ENCODE measurements around the gene NYAP1.

NYAP1 gene

DNA sequence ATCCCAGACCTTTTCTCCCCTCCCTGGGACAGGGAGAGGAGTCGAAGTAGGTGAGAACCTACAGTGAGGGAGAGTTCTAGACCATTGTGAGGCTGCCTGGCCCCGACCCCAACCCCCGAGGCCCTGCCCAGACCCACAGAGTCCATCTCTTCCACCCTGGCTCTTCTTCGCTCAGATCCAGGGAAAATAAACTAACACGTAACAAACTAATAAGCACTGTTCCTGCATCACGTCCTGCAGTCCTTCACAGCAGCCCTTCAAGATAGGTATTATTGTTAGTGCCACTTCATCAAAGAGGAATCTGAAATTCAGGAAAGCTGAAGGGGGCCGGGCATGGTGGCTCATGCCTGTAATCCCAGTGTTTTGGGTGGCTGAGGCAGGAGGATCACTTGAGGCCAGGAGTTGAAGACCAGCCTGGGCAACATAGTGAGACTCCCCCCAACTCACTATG, 19.5 kb upstream of the NYAP1 start, which contains the start of gene SPACDR:
Gene SPACDR, minus strand, starts transcription at position 51 of the 451 bp plus-strand sequence. CDS start 235 bp downstream, outside the sequence.
- Histone ChIP-seq H3K36me3 (ENCODE audit: control insufficient read depth, insufficient read depth, low read length) (no peaks in the 10 kb centered on the region), H3K27me3 (ENCODE audit: control insufficient read depth, insufficient read depth, low read length) (no peaks in the 10 kb centered on the region), H3K4me3 (ENCODE audit: low read length) (no peak within 1 kb of the TSS), H3K9me3 (ENCODE audit: control insufficient read depth, insufficient read depth, low read length) (no peaks in the 10 kb centered on the region), H3K27ac (ENCODE audit: low read length) (no peak within 1 kb of the TSS), H3K4me1 (ENCODE audit: control insufficient read depth, insufficient read depth, low read length) (no peaks in the 10 kb centered on the region)
- no CpG with 5 or more reads among the region's 7 CpGs for WGBS (ENCODE audit: insufficient coverage, insufficient read length)
- DNase-seq (ENCODE audit: low read depth, low spot score): no peak

DNA sequence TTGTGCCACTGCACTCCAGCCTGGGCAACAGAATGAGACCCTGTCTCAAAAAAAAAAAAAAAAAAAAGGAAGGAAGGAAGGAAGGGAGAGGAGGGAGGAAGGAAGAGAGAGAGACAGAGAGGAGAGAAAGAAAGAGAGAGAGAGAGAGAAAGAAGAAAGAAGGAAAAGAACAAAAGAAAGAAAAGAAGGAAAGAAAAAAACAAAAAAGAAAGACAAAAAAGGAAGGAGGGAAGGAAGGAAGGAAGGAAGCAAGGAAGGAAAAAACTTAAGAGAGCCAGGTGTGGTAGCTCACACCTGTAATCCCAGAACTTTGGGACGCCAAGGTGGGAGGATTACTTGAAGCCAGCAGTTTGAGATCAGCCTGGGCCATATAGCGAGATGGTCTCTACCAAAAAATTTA, 18.9 kb upstream of the NYAP1 start:
- Histone ChIP-seq H3K9me3 (ENCODE audit: control insufficient read depth, insufficient read depth, low read length) (no peaks in the 10 kb centered on the region), H3K27ac (ENCODE audit: low read length) (no peak overlapping the region), H3K4me1 (ENCODE audit: control insufficient read depth, insufficient read depth, low read length) (peaks cover 3% of the 10 kb centered on the region; the same call in 1 of the 2 replicates), H3K36me3 (ENCODE audit: control insufficient read depth, insufficient read depth, low read length) (no peaks in the 10 kb centered on the region), H3K4me3 (ENCODE audit: low read length) (no peak overlapping the region), H3K27me3 (ENCODE audit: control insufficient read depth, insufficient read depth, low read length) (no peaks in the 10 kb centered on the region)
- WGBS (ENCODE audit: insufficient coverage, insufficient read length): no CpG with 5 or more reads among the region's 2 CpGs
- no peak for DNase-seq (ENCODE audit: low read depth, low spot score)

DNA sequence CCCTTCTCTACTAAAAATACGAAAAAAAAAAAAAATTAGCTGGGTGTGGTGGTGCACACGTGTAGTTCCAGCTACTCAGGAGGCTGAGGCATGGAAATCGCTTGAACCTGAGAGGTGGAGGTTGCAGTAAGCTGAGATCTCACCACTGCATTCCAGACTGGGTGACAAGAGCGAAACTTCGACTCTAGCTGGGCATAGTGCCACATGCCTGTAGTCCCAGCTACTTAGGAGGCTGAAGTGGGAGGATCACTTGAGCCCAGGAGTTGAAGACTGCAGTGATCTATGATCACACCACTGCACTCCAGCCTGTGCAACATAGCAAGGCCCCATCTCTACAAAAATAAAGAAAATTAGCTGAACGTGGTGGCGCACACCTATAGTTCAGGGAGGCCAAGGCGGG, 18.4 kb upstream of the NYAP1 start:
- H3K4me1 ChIP-seq (ENCODE audit: control insufficient read depth, insufficient read depth, low read length): peaks cover 3% of the 10 kb centered on the region; the same call in 1 of the 2 replicates
- H3K27ac ChIP-seq (ENCODE audit: low read length): no peak overlapping the region
- H3K27me3 ChIP-seq (ENCODE audit: control insufficient read depth, insufficient read depth, low read length): no peaks in the 10 kb centered on the region
- no peak for DNase-seq (ENCODE audit: low read depth, low spot score)
- no peaks in the 10 kb centered on the region for H3K36me3 ChIP-seq (ENCODE audit: control insufficient read depth, insufficient read depth, low read length)
- no peaks in the 10 kb centered on the region for H3K9me3 ChIP-seq (ENCODE audit: control insufficient read depth, insufficient read depth, low read length)
- WGBS (ENCODE audit: insufficient coverage, insufficient read length): no CpG with 5 or more reads among the region's 8 CpGs
- H3K4me3 ChIP-seq (ENCODE audit: low read length): no peak overlapping the region

DNA sequence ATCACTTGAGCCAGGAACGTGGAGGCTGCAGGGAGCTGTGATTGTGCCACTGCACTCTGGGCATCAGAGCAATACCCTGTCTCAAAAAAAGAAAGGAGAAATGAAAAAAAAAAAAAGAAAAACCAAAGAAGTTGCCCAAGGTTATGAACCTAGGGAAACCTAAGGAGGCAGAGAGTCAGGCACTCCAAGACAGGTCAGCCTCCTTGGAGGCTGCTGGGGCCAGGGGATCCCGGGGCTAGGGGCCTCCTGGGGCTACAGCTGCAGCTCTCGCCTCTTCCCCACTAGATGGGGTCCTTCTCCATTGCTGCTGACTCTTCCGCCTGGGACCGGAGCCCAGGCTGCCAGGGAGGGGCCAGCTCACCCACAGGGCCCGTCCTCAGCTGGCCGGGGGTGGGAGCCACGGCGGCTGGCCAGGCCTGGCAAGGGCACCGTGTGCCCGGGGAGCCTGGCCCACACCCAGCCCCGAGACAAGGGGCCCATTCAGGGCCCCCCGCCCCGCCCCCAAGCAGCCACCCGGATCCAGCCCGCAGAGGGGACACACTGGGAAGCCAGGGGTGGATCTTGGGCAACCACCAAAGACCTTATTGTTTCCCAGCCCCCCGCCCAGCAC, 17.9 kb upstream of the NYAP1 start:
- no CpG with 5 or more reads among the region's 17 CpGs for whole genome bisulfite sequencing (ENCODE audit: insufficient coverage, insufficient read length)
- Histone ChIP-seq H3K9me3 (ENCODE audit: control insufficient read depth, insufficient read depth, low read length) (no peaks in the 10 kb centered on the region), H3K36me3 (ENCODE audit: control insufficient read depth, insufficient read depth, low read length) (no peaks in the 10 kb centered on the region), H3K27ac (ENCODE audit: low read length) (no peak overlapping the region), H3K4me3 (ENCODE audit: low read length) (no peak overlapping the region), H3K27me3 (ENCODE audit: control insufficient read depth, insufficient read depth, low read length) (no peaks in the 10 kb centered on the region), H3K4me1 (ENCODE audit: control insufficient read depth, insufficient read depth, low read length) (peaks cover 3% of the 10 kb centered on the region; the same call in 1 of the 2 replicates)
- DNase-seq (ENCODE audit: low read depth, low spot score): no peak

DNA sequence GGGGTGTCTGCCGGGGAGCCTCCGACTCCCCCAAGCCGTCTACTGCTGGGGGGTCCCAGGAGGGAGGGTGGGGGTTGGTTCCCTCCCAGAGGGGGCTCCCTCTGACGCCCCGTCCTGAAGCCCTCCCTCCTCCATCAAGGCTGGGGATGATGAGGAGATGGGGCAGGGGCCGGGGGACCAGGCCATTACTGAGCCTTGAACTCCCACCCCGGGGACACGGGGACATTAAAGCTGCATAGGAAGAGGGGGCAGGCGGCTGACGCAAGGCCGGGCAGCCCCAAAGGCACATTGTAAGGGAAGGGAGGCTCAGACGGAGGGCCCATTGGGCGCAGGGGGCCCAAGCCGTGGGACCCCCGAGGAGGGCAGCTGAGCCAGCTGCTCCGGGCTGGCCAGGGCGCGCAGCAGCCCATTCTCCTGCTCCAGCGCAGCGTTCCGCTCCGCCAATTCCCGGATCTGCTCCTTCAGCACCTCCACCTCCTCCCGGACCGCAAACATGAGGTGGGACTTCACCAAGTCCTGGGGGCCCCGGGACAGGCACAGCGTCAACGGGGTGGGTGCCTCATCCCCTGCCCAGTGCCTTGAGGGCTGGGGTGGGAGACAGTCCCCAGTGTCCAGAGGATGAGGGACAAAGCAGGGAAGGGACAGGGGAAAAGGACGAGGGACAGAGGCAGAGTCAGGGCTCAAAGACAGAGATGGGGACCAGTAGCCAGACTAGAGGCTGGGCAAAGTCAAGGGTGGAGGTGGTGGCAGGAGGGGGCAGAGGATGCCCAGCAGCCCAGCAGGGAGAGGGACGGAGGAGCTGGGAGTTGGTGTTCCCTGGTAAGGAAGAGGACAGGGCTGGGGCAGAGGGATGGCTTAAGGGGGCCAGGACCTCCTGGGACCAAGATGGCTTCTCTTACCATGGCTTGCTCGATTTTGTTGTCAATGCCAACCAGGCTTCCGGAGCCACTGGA, 16.8 kb upstream of the NYAP1 start:
- no CpG with 5 or more reads among the region's 32 CpGs for WGBS (ENCODE audit: insufficient coverage, insufficient read length)
- Histone ChIP-seq H3K27me3 (ENCODE audit: control insufficient read depth, insufficient read depth, low read length) (no peaks in the 10 kb centered on the region), H3K36me3 (ENCODE audit: control insufficient read depth, insufficient read depth, low read length) (no peaks in the 10 kb centered on the region), H3K4me3 (ENCODE audit: low read length) (no peak overlapping the region), H3K4me1 (ENCODE audit: control insufficient read depth, insufficient read depth, low read length) (peaks cover 3% of the 10 kb centered on the region; the same call in 1 of the 2 replicates), H3K9me3 (ENCODE audit: control insufficient read depth, insufficient read depth, low read length) (no peaks in the 10 kb centered on the region), H3K27ac (ENCODE audit: low read length) (no peak overlapping the region)
- DNase-seq (ENCODE audit: low read depth, low spot score): no peak

DNA sequence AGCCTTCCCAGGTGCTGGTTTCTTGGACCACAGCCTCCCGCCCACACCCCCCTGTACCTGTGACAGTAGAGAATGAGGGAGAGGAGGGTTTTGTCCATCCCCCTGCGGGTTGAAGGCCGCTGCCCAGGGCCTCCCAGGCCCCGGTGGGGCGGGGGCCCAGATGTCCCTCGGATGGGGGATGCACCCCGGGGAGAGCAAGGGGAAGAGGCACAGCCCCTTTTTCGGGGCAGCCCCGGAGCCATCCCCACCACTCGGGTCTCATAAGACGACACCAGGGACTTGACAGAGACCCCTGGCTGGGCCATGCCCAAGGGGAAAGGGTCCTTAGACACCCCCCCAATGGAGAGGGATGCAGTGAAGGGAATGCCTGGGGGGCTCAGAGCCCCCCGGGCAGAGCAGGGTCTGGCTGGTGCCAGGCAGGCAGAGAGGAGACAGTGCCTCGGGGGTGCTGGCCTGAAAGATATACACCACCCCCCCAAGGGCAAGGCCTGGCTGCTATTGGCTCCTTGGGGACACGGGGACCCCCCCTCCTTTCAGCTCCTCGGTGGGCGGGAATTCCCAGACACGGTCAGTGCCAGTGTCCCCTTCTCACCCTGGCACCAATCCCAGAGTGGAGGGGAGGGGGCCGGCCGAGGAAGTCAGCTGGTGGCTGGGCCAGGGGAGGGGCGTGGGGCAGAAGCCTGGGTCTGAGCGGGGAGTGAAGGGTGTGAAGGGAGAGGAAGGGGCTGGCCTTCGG, 15.9 kb upstream of the NYAP1 start:
- no peak overlapping the region for H3K4me3 ChIP-seq (ENCODE audit: low read length)
- H3K36me3 ChIP-seq (ENCODE audit: control insufficient read depth, insufficient read depth, low read length): no peaks in the 10 kb centered on the region
- WGBS (ENCODE audit: insufficient coverage, insufficient read length): no CpG with 5 or more reads among the region's 22 CpGs
- H3K27ac ChIP-seq (ENCODE audit: low read length): no peak overlapping the region
- no peaks in the 10 kb centered on the region for H3K9me3 ChIP-seq (ENCODE audit: control insufficient read depth, insufficient read depth, low read length)
- no peaks in the 10 kb centered on the region for H3K27me3 ChIP-seq (ENCODE audit: control insufficient read depth, insufficient read depth, low read length)
- no peak for DNase-seq (ENCODE audit: low read depth, low spot score)
- peaks cover 5% of the 10 kb centered on the region; the same call in 1 of the 2 replicates for H3K4me1 ChIP-seq (ENCODE audit: control insufficient read depth, insufficient read depth, low read length)

DNA sequence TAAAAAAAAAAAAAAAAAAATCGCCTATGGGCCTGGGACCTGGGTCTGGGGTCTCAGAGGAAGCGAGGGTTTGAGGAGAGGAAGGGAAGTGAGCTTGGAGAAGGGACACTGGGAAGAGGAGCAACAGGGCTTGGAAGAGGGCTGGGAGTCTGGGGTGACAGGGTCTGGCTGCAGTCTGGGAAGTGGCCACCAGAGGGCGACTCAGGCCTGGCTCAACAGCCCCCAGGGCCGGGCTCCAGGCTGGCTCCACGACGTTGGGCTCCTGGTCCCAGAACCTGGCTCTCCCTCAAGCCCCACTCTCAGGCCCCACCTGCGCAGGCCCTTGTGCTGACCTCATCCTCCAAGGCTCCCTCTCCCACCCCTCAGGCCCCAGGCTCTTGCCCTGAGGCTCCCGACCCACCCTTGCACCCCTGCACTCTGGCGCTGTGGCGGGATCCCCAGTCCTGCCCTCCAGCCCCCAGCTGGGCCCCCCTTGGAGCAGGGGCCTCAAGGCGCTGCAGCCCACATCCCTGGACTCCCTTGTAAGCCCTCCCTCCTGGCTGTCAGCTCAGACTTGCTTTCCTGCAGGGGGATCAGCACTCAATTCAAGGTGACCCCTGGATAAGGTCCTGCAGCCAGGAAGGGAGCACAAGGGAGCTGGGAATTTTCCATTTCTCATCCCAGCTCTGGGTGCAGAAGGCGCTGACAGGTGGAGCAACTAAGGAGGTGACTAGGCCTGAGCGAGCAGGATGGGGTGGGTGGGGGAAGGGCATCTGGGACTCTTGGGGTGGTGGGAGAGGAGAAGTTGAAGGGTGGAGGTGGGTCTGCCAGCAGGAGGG, 14.3 kb upstream of the NYAP1 start:
- Histone ChIP-seq H3K36me3 (ENCODE audit: control insufficient read depth, insufficient read depth, low read length) (no peaks in the 10 kb centered on the region), H3K9me3 (ENCODE audit: control insufficient read depth, insufficient read depth, low read length) (no peaks in the 10 kb centered on the region), H3K27ac (ENCODE audit: low read length) (no peak overlapping the region), H3K4me1 (ENCODE audit: control insufficient read depth, insufficient read depth, low read length) (peaks cover 5% of the 10 kb centered on the region; the same call in 1 of the 2 replicates), H3K4me3 (ENCODE audit: low read length) (no peak overlapping the region), H3K27me3 (ENCODE audit: control insufficient read depth, insufficient read depth, low read length) (no peaks in the 10 kb centered on the region)
- WGBS (ENCODE audit: insufficient coverage, insufficient read length): no CpG with 5 or more reads among the region's 13 CpGs
- DNase-seq (ENCODE audit: low read depth, low spot score): no peak

DNA sequence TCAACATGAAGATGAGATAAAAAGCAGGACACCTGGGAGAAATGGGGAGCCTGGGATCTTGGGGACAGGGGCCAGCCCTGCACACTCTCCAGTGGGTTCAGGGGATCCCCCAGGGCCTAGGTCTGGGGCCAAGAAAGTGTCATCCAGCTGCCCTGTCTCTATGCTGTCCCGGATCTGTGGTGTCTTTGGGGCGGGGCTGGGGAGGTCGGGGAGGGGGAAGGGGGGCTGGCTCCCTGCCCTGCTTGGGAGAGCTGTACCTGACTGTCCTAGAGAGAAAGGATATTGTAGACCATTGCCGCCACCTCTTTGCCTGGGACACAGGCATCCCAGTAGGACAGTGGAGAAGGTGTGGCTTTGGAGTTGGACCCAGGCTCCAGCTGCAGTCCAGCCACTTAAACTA, 12.7 kb upstream of the NYAP1 start:
- H3K4me3 ChIP-seq (ENCODE audit: low read length): no peak overlapping the region
- peaks cover 6% of the 10 kb centered on the region; the same call in 1 of the 2 replicates for H3K4me1 ChIP-seq (ENCODE audit: control insufficient read depth, insufficient read depth, low read length)
- no peaks in the 10 kb centered on the region for H3K27me3 ChIP-seq (ENCODE audit: control insufficient read depth, insufficient read depth, low read length)
- no peaks in the 10 kb centered on the region for H3K9me3 ChIP-seq (ENCODE audit: control insufficient read depth, insufficient read depth, low read length)
- H3K36me3 ChIP-seq (ENCODE audit: control insufficient read depth, insufficient read depth, low read length): no peaks in the 10 kb centered on the region
- no peak for DNase-seq (ENCODE audit: low read depth, low spot score)
- WGBS (ENCODE audit: insufficient coverage, insufficient read length): no CpG with 5 or more reads among the region's 4 CpGs
- no peak overlapping the region for H3K27ac ChIP-seq (ENCODE audit: low read length)

DNA sequence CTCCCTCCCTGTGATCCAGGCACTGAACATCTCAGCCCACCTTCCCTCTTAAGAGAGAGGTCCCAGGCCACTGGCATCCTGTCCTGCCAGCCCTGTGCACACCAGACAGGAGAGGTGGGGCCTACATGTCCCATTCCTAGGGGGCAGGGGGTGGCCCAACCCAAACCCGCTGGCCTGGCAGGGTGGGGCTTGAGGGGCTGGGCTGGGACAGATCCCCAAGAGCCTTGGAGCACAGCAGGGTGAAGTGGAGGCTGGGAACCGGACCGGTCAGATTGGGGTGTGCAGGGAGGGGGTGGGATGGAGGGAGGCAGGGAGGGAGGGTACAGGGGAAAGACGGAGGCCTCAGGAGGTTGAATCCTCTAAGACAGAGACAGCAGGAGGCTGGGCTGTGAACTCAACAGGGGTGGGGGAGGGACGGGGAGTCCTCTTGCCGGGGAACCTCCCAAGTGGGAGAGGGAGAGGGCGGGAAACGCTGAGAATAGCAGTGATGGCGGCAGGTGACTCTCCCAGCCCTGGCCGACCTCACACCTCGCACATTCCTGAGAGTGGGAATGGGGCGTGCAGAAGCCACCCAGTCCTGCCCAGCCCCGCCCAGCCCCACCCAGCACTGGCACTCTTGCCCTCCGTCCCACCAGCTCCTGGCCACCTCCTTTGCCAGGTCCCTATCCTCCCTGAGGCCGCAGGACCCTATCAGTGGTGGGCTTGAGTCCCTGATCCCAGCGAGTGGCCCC, 11.4 kb upstream of the NYAP1 start:
- DNase-seq (ENCODE audit: low read depth, low spot score): no peak
- H3K4me1 ChIP-seq (ENCODE audit: control insufficient read depth, insufficient read depth, low read length): peaks cover 6% of the 10 kb centered on the region; the same call in 1 of the 2 replicates
- WGBS (ENCODE audit: insufficient coverage, insufficient read length): no CpG with 5 or more reads among the region's 16 CpGs
- no peaks in the 10 kb centered on the region for H3K27me3 ChIP-seq (ENCODE audit: control insufficient read depth, insufficient read depth, low read length)
- H3K36me3 ChIP-seq (ENCODE audit: control insufficient read depth, insufficient read depth, low read length): no peaks in the 10 kb centered on the region
- no peak overlapping the region for H3K27ac ChIP-seq (ENCODE audit: low read length)
- H3K4me3 ChIP-seq (ENCODE audit: low read length): no peak overlapping the region
- H3K9me3 ChIP-seq (ENCODE audit: control insufficient read depth, insufficient read depth, low read length): no peaks in the 10 kb centered on the region

Data from iPS DF 6.9 (cell line).